ENCODE measurements around the gene SERINC2. TPM values are rescaled to one million over a fixed set of nuclear protein-coding genes. Genes with fewer than 3 reads are reported as not detected.

SERINC2 gene
- total and polyA plus RNA-seq, 9 of the 15 experiments (the other 6 are each of a cell fraction or from before 2014, with no cell fraction given), result 0.07 to 1.2 (median 0.70) TPM; not detected in 2

DNA sequence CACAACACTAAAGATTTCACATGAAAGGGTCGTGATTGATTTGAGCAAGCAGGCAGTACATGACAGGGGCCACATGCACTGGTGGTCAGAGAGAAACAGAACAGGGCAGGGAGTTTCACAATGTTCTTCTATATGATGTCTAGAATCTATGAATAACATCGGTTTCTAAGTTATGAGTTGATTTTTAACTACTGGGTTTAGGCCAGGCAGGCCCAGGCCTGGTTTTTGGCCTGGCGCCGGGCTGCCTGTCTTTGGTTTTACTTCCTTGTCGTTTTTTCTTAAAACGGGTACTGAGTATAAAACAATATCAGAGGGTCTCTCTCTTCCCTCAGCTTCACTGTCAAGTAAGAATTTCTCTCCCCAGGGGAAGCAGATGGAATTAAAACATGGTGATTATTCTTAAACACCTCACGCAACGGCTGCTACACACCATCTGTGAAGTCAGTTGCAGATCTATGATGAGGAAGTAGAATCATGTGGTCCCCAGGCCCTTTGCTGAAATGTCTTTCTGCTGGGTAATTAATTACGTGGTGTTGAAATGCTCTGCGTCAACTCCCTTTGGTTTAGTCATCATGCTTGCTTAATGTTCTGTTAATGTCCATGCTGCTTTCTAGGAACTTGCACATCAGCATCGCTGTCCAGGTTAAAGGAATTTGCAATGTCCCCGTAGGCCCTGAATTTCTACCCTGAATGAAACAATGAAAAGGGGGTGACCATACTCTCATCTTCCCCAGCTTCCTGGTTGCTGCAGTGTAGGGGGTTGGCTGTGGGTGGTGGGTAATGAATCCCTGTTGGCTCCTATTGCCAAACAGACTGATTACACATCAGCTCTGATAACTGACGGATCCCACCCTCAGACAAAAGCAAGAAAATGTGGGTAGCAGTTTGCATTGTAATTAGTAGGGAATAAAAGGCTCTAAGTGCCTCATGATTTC lies 70.3 kb downstream of the SERINC2 start (continued):
- TF ChIP-seq, protein P1, sequence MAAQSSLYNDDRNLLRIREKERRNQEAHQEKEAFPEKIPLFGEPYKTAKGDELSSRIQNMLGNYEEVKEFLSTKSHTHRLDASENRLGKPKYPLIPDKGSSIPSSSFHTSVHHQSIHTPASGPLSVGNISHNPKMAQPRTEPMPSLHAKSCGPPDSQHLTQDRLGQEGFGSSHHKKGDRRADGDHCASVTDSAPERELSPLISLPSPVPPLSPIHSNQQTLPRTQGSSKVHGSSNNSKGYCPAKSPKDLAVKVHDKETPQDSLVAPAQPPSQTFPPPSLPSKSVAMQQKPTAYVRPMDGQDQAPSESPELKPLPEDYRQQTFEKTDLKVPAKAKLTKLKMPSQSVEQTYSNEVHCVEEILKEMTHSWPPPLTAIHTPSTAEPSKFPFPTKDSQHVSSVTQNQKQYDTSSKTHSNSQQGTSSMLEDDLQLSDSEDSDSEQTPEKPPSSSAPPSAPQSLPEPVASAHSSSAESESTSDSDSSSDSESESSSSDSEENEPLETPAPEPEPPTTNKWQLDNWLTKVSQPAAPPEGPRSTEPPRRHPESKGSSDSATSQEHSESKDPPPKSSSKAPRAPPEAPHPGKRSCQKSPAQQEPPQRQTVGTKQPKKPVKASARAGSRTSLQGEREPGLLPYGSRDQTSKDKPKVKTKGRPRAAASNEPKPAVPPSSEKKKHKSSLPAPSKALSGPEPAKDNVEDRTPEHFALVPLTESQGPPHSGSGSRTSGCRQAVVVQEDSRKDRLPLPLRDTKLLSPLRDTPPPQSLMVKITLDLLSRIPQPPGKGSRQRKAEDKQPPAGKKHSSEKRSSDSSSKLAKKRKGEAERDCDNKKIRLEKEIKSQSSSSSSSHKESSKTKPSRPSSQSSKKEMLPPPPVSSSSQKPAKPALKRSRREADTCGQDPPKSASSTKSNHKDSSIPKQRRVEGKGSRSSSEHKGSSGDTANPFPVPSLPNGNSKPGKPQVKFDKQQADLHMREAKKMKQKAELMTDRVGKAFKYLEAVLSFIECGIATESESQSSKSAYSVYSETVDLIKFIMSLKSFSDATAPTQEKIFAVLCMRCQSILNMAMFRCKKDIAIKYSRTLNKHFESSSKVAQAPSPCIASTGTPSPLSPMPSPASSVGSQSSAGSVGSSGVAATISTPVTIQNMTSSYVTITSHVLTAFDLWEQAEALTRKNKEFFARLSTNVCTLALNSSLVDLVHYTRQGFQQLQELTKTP (IDR thresholded peaks at IDR 0.05; ENCODE audit: low read depth in 1 of 2, partially characterized antibody in 2 of 2), result peak in 1 of 2 experiments; percentile 85
- TF ChIP-seq ZNF134 (CRISPR knock-in tag; conservative IDR thresholded peaks at IDR 0.05), result peak; percentile 46; the same call in 1 of the 2 replicates
- peak; percentile 63; the same call in 1 of the 2 replicates for TF ChIP-seq GTF2A2 (tag; IDR thresholded peaks at IDR 0.05)
- TF ChIP-seq RBM39 (optimal IDR thresholded peaks at IDR 0.05; ENCODE audit: low read depth, low read length), result no peak
- peak; percentile 73 for TF ChIP-seq ZKSCAN8 (CRISPR knock-in tag; IDR thresholded peaks at IDR 0.05)
- TF ChIP-seq TAF9B (IDR thresholded peaks at IDR 0.05; ENCODE audit: partially characterized antibody), result peak; percentile 48
- TF ChIP-seq TEAD4 (IDR thresholded peaks at IDR 0.05; ENCODE audit: low read length), result peak; percentile 48; the same call in 1 of the 2 replicates
- TF ChIP-seq TEAD4 (CRISPR knock-in tag; IDR thresholded peaks at IDR 0.05; ENCODE audit: borderline replicate concordance), result no peak
- TF ChIP-seq ASH1L (IDR thresholded peaks at IDR 0.05; ENCODE audit: borderline replicate concordance, low read depth, partially characterized antibody), result no peak
- TF ChIP-seq NR3C1 (CRISPR knock-in tag; IDR thresholded peaks at IDR 0.05), result no peak
- no peak for TF ChIP-seq MCM5 (IDR thresholded peaks at IDR 0.05; ENCODE audit: low read depth)
- TF ChIP-seq, protein P2, sequence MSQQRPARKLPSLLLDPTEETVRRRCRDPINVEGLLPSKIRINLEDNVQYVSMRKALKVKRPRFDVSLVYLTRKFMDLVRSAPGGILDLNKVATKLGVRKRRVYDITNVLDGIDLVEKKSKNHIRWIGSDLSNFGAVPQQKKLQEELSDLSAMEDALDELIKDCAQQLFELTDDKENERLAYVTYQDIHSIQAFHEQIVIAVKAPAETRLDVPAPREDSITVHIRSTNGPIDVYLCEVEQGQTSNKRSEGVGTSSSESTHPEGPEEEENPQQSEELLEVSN (IDR thresholded peaks at IDR 0.05; ENCODE audit: borderline replicate concordance in 1 of 2, extremely low read depth in 1 of 2, insufficient read depth in 1 of 2, insufficient read length in 1 of 2, low read depth in 1 of 2, low read length in 1 of 2, poor library complexity in 1 of 2, severe bottlenecking in 1 of 2), result no peak
- no peak for TF ChIP-seq ZNF174 (CRISPR knock-in tag; IDR thresholded peaks at IDR 0.05)
- TF ChIP-seq HNRNPUL1 (IDR thresholded peaks at IDR 0.05; ENCODE audit: low read length), result no peak
- peak; percentile 68 for TF ChIP-seq HDAC3 (IDR thresholded peaks at IDR 0.05; ENCODE audit: borderline replicate concordance, partially characterized antibody)
- TF ChIP-seq, protein P3, sequence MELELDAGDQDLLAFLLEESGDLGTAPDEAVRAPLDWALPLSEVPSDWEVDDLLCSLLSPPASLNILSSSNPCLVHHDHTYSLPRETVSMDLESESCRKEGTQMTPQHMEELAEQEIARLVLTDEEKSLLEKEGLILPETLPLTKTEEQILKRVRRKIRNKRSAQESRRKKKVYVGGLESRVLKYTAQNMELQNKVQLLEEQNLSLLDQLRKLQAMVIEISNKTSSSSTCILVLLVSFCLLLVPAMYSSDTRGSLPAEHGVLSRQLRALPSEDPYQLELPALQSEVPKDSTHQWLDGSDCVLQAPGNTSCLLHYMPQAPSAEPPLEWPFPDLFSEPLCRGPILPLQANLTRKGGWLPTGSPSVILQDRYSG (tag; conservative IDR thresholded peaks at IDR 0.05; ENCODE audit: low read depth), result no peak
- TF ChIP-seq, protein P4, sequence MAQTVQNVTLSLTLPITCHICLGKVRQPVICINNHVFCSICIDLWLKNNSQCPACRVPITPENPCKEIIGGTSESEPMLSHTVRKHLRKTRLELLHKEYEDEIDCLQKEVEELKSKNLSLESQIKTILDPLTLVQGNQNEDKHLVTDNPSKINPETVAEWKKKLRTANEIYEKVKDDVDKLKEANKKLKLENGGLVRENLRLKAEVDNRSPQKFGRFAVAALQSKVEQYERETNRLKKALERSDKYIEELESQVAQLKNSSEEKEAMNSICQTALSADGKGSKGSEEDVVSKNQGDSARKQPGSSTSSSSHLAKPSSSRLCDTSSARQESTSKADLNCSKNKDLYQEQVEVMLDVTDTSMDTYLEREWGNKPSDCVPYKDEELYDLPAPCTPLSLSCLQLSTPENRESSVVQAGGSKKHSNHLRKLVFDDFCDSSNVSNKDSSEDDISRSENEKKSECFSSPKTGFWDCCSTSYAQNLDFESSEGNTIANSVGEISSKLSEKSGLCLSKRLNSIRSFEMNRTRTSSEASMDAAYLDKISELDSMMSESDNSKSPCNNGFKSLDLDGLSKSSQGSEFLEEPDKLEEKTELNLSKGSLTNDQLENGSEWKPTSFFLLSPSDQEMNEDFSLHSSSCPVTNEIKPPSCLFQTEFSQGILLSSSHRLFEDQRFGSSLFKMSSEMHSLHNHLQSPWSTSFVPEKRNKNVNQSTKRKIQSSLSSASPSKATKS (CRISPR knock-in tag; IDR thresholded peaks at IDR 0.05), result no peak
- TF ChIP-seq DPF2 (IDR thresholded peaks at IDR 0.05), result peak; percentile 81

Data from K562 (cell line).